Ovary (tissue), 9 donors: ENCODE measurements around the gene ZNF804B. TPM values are rescaled to one million over a fixed set of nuclear protein-coding genes. Genes with fewer than 3 reads are reported as not detected.

Experiments
- DNase-seq, 5 donors: peaks; one replicate each; pipeline ENCODE4 v3.0.0-alpha.2; 2019 to 2020
- H3K27ac ChIP-seq, 2 donors: fragments of 200-600 bp; one replicate each; pipeline versions ENCODE4 v1.5.1 to v1.8.0; 2019 to 2022
- H3K27me3 ChIP-seq: fragments of 200-600 bp; one replicate; pipeline ENCODE4 v1.8.0; 2022
- H3K36me3 ChIP-seq: fragments of 200-600 bp; sonication (generic); one replicate; pipeline ENCODE4 v1.5.1; 2019
- H3K4me1 ChIP-seq: one replicate; pipeline ENCODE4 v1.8.1; 2013; ENCODE audit warnings: mild to moderate bottlenecking, moderate library complexity; ENCODE audit not compliant: insufficient read depth
- H3K4me3 ChIP-seq: fragments of 200-600 bp; sonication (generic); one replicate; pipeline ENCODE4 v1.5.1; 2017
- H3K9me3 ChIP-seq, 2 donors: fragments of 200-600 bp in 1 of 2; sonication (generic) in 1 of 2; one replicate each; pipeline versions ENCODE4 v1.5.1 to v1.8.1; 2013 to 2019; ENCODE audit warnings: mild to moderate bottlenecking in 1 of 2, moderate library complexity in 1 of 2
- CTCF ChIP-seq, 3 donors: fragments of 450-650 bp in 2 of 3; fragments of 200-600 bp in 1 of 3; IDR thresholded peaks; one replicate each; pipeline versions ENCODE4 v1.5.1 to v1.8.0; 2016 to 2022; ENCODE audit warnings: antibody characterized with exemption in 3 of 3, mild to moderate bottlenecking in 1 of 3
- EP300 ChIP-seq: sonication (generic); formaldehyde crosslinking; IDR thresholded peaks from one replicate; pipeline ENCODE4 v1.6.1; 2017; ENCODE audit warnings: antibody characterized with exemption
- POLR2A ChIP-seq: fragments of 450-650 bp; IDR thresholded peaks from one replicate; pipeline ENCODE4 v1.6.1; 2017; ENCODE audit warnings: antibody characterized with exemption, mild to moderate bottlenecking, moderate library complexity
- WGBS, 3 donors: extraction: QIAGEN DNeasy Blood & Tissue Kit in 1 of 3; methylation state at CpG; one replicate each; pipeline versions ENCODE4 v1.1.5 to v1.1.7; 2013 to 2017; 5-methylcytosine and 5-hydroxymethylcytosine counted together
- intact Hi-C, 4 donors: fragments of 100-400 bp; cut with DNase I; formaldehyde crosslinking; loops; one replicate each; pipeline versions ENCODE4 v1.11.0 to v1.15.1; 2022 to 2023
- polyA plus RNA-seq, 2 donors: library from polyadenylated mRNA; stranded (reverse); fragments of 200-250 nt in 1 of 2; fragments of 350-450 nt in 1 of 2; fragmentation: Illumina TruSeq in 1 of 2; extraction: RNeasy Lipid Tissue Mini Kit (QIAGEN cat#74804) in 1 of 2; gene quantifications; one replicate each; pipeline ENCODE4 v1.2.3, GENCODE V29; 2013 to 2014
- total RNA-seq, 7 donors: library from RNA; depleted of rRNA in 2 of 7; stranded (reverse); fragments of >200 nt in 2 of 7; fragmentation: NEBNext Ultra II Directional in 3 of 7; extraction: Animal tissue kit (Norgen Biotek cat#: 25700) in 3 of 7; gene quantifications; one replicate each; pipeline versions ENCODE4 v1.1.0 to v1.2.4, GENCODE V29; 2016 to 2023
- donor health status: DM: no; HTN: no; CAD: no; lungs with moderate emphysema.
- donor health status: DM: no; HTN: no; CAD: no.
- donor health status: Bipolar disorder and iron deficiency.
- donor health status: DM: yes; HTN: yes; CAD: no.
- donor health status: DM: no; HTN: no; CAD: no.
- donor health status: DM: yes; HTN: yes; CAD: no.

ZNF804B gene
- total and polyA plus RNA-seq, 9 donors = 0.08 to 0.28 (median 0.25) TPM; not detected in 6

GRCh38 chr7:89060234-89060633, 300.7 kb downstream of the ZNF804B start:
- H3K4me3 ChIP-seq = no peak overlapping the region
- no peak overlapping the region for H3K27ac ChIP-seq
- no peaks in the 10 kb centered on the region for H3K4me1 ChIP-seq
- H3K9me3 ChIP-seq = no peaks in the 10 kb centered on the region
- no peak for DNase-seq
- WGBS, 3 donors = 88 to 98% (median 88%) methylated on average over 2 of the region's 2 CpGs
- no peak for TF ChIP-seq CTCF (IDR thresholded peaks at IDR 0.05)
- TF ChIP-seq POLR2A = no peak
- TF ChIP-seq EP300 = no peak
- intact Hi-C loops = no loop called here
- H3K36me3 ChIP-seq = no peaks in the 10 kb centered on the region
- H3K27me3 ChIP-seq = no peaks in the 10 kb centered on the region

GRCh38 chr7:89064831-89065230, 305.3 kb downstream of the ZNF804B start:
- no peak overlapping the region for H3K27ac ChIP-seq
- intact Hi-C loops = no loop called here
- H3K9me3 ChIP-seq = no peaks in the 10 kb centered on the region
- no peak for DNase-seq
- H3K4me3 ChIP-seq = no peak overlapping the region
- TF ChIP-seq POLR2A = no peak
- TF ChIP-seq EP300 = no peak
- no peak for TF ChIP-seq CTCF (IDR thresholded peaks at IDR 0.05)
- WGBS, 3 donors = 71 to 82% (median 79%) methylated on average over 3 of the region's 3 CpGs
- H3K4me1 ChIP-seq = no peaks in the 10 kb centered on the region
- H3K27me3 ChIP-seq = no peaks in the 10 kb centered on the region
- no peaks in the 10 kb centered on the region for H3K36me3 ChIP-seq

DNA sequence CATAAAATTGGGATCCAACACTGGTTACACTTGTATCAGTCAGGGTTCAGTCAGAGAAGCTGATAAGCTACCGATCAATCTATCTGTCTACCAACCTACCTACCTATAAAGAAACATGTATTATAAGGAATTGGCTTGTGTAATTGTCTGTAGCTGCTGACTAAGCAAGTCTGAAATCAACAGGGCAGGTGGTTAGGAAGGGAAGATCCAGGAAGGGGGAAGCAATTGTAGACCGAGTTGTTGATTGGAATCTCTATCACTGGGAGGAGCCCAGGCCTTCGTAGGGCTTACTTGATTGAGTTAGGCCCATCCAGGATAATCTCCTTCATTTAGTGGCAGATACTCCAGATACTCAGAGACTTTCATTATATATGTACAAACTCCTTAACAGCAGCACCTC, 307.5 kb downstream of the ZNF804B start:
- no peaks in the 10 kb centered on the region for H3K27me3 ChIP-seq
- 77 to 84% (median 81%) methylated on average over 3 of the region's 3 CpGs for WGBS, 3 donors
- DNase-seq = no peak
- intact Hi-C loops = no loop called here
- no peaks in the 10 kb centered on the region for H3K9me3 ChIP-seq
- no peak overlapping the region for H3K27ac ChIP-seq
- H3K4me3 ChIP-seq = no peak overlapping the region
- H3K36me3 ChIP-seq = no peaks in the 10 kb centered on the region
- no peaks in the 10 kb centered on the region for H3K4me1 ChIP-seq
- TF ChIP-seq POLR2A (no peak), EP300 (no peak), CTCF (IDR thresholded peaks at IDR 0.05) (no peak)

GRCh38 chr7:89072081-89072480, 312.6 kb downstream of the ZNF804B start:
- H3K27me3 ChIP-seq = no peaks in the 10 kb centered on the region
- no peaks in the 10 kb centered on the region for H3K4me1 ChIP-seq
- DNase-seq = no peak
- no peak overlapping the region for H3K27ac ChIP-seq
- TF ChIP-seq POLR2A = no peak
- no peak for TF ChIP-seq CTCF (IDR thresholded peaks at IDR 0.05)
- TF ChIP-seq EP300 = no peak
- intact Hi-C loops = no loop called here
- H3K9me3 ChIP-seq = no peaks in the 10 kb centered on the region
- no peak overlapping the region for H3K4me3 ChIP-seq
- no peaks in the 10 kb centered on the region for H3K36me3 ChIP-seq

GRCh38 chr7:89073776-89074175, 314.3 kb downstream of the ZNF804B start:
- TF ChIP-seq CTCF (IDR thresholded peaks at IDR 0.05) = no peak
- no peak for TF ChIP-seq POLR2A
- WGBS, 3 donors = 89 to 98% (median 97%) methylated on average over 2 of the region's 2 CpGs

More at GRCh38 chr7:89073776-89074175, 314.3 kb downstream of the ZNF804B start:
- no peaks in the 10 kb centered on the region for H3K36me3 ChIP-seq
- no peak for DNase-seq
- intact Hi-C loops = no loop called here
- no peaks in the 10 kb centered on the region for H3K9me3 ChIP-seq
- no peak overlapping the region for H3K4me3 ChIP-seq
- no peak overlapping the region for H3K27ac ChIP-seq
- H3K4me1 ChIP-seq = no peaks in the 10 kb centered on the region
- no peaks in the 10 kb centered on the region for H3K27me3 ChIP-seq
